CD14-positive monocyte (primary cell): ENCODE measurements around the gene SLC45A3. TPM values are rescaled to one million over a fixed set of nuclear protein-coding genes. Genes with fewer than 3 reads are reported as not detected.

Source experiments
- DNase-seq, 3 donors: peaks; one replicate each; pipeline ENCODE4 v3.0.0-alpha.2; 2011 to 2022
- H2AFZ ChIP-seq: 2 replicates; pipeline ENCODE4 v1.6.0; 2012; ENCODE audit warnings: mild to moderate bottlenecking, low read depth, low read length, inconsistent platforms; ENCODE audit not compliant: insufficient read depth, poor library complexity, severe bottlenecking
- H3K27ac ChIP-seq, 2 donors: 1 replicate in 1 of 2; 2 replicates in 1 of 2; pipeline ENCODE4 v1.5.1; 2012 to 2013; ENCODE audit warnings: low read length in 2 of 2, control low read depth in 1 of 2, inconsistent platforms in 1 of 2, low read depth in 1 of 2, mild to moderate bottlenecking in 1 of 2
- H3K27me3 ChIP-seq, 2 donors: one replicate each; pipeline versions ENCODE4 v1.6.0 to v1.6.1; 2011 to 2013; ENCODE audit warnings: low read length in 2 of 2; ENCODE audit not compliant: control insufficient read depth in 2 of 2, insufficient read depth in 2 of 2
- H3K36me3 ChIP-seq, 2 donors: replicated peaks in 1 of 2; 1 replicate in 1 of 2; 2 replicates in 1 of 2; pipeline versions ENCODE4 v1.5.1 to v1.6.1; 2012 to 2013; ENCODE audit warnings: low read length in 2 of 2, control low read depth in 1 of 2, inconsistent platforms in 1 of 2, mild to moderate bottlenecking in 1 of 2; ENCODE audit not compliant: insufficient read depth in 2 of 2, control insufficient read depth in 1 of 2
- H3K4me1 ChIP-seq, 2 donors: 1 replicate in 1 of 2; 2 replicates in 1 of 2; pipeline versions ENCODE4 v1.5.1 to v1.6.1; 2012 to 2013; ENCODE audit warnings: low read length in 2 of 2, control low read depth in 1 of 2, inconsistent platforms in 1 of 2, mild to moderate bottlenecking in 1 of 2, moderate library complexity in 1 of 2; ENCODE audit not compliant: insufficient read depth in 2 of 2, control insufficient read depth in 1 of 2
- H3K4me2 ChIP-seq: replicated peaks from 2 replicates; pipeline ENCODE3; 2012; ENCODE audit warnings: low read length, moderate library complexity, mild to moderate bottlenecking; ENCODE audit not compliant: poor library complexity, severe bottlenecking; ENCODE audit errors: extremely low read depth
- H3K4me3 ChIP-seq, 3 experiments: fragments of 200-600 bp in 1 of 3; sonication (generic) in 1 of 3; replicated peaks in 1 of 3; 1 replicate in 2 of 3; 2 replicates in 1 of 3; pipeline ENCODE4 v1.5.1; 2011 to 2013; ENCODE audit warnings: low read length in 3 of 3, mild to moderate bottlenecking in 3 of 3, control low read depth in 2 of 3, low read depth in 2 of 3, inconsistent platforms in 1 of 3, moderate library complexity in 1 of 3
- H3K79me2 ChIP-seq: 2 replicates; pipeline ENCODE4 v1.6.0; 2012; ENCODE audit warnings: mild to moderate bottlenecking, control low read depth, inconsistent platforms, low read length, moderate library complexity; ENCODE audit not compliant: insufficient read depth
- H3K9ac ChIP-seq: 2 replicates; pipeline ENCODE4 v1.6.0; 2017; ENCODE audit warnings: low read length, mild to moderate bottlenecking; ENCODE audit not compliant: insufficient read depth, poor library complexity, severe bottlenecking
- H3K9me3 ChIP-seq, 2 donors: replicated peaks in 1 of 2; 1 replicate in 1 of 2; 2 replicates in 1 of 2; pipeline versions ENCODE4 v1.5.1 to v1.6.1; 2012 to 2013; ENCODE audit warnings: low read length in 2 of 2, control low read depth in 1 of 2; ENCODE audit not compliant: control insufficient read depth in 1 of 2, insufficient read depth in 1 of 2
- H4K20me1 ChIP-seq: 2 replicates; pipeline ENCODE4 v1.6.0; 2012; ENCODE audit warnings: mild to moderate bottlenecking, low read length, control low read depth, moderate library complexity; ENCODE audit not compliant: insufficient read depth
- H3K27ac Mint-ChIP-seq, 7 donors: one replicate each; pipeline ENCODE4 v1.8.0; 2020; ENCODE audit warnings: mild to moderate bottlenecking in 7 of 7, mixed read lengths in 7 of 7, moderate library complexity in 6 of 7, inconsistent platforms in 2 of 7
- H3K27me3 Mint-ChIP-seq, 3 donors: one replicate each; pipeline ENCODE4 v1.8.0; 2021 to 2022; ENCODE audit warnings: low read depth in 3 of 3, mild to moderate bottlenecking in 3 of 3, mixed read lengths in 3 of 3, moderate library complexity in 3 of 3, inconsistent platforms in 1 of 3
- H3K36me3 Mint-ChIP-seq, 2 donors: one replicate each; pipeline ENCODE4 v1.8.0; 2020; ENCODE audit warnings: mixed read lengths in 2 of 2, inconsistent platforms in 1 of 2, mild to moderate bottlenecking in 1 of 2
- H3K4me1 Mint-ChIP-seq: one replicate; pipeline ENCODE4 v1.8.0; 2020; ENCODE audit warnings: mild to moderate bottlenecking, mixed read lengths
- H3K4me3 Mint-ChIP-seq, 2 donors: one replicate each; pipeline ENCODE4 v1.8.0; 2020; ENCODE audit warnings: mild to moderate bottlenecking in 2 of 2, mixed read lengths in 2 of 2, moderate library complexity in 1 of 2
- H3K9me3 Mint-ChIP-seq, 7 donors: one replicate each; pipeline ENCODE4 v1.8.0; 2020 to 2022; ENCODE audit warnings: mixed read lengths in 7 of 7, mild to moderate bottlenecking in 6 of 7, moderate library complexity in 6 of 7, inconsistent platforms in 2 of 7
- WGBS: methylation state at CpG from one replicate; pipeline ENCODE4 v1.1.5; 2013; ENCODE audit warnings: missing lambda C conversion rate; ENCODE audit not compliant: insufficient coverage; 5-methylcytosine and 5-hydroxymethylcytosine counted together
- intact Hi-C, 2 donors: fragments of 100-400 bp; cut with micrococcal nuclease; formaldehyde crosslinking; loops; one replicate each; pipeline versions ENCODE4 v1.15.0 to v1.15.1; 2023
- polyA plus RNA-seq, 3 donors: library from polyadenylated mRNA; depleted of rRNA in 1 of 3; unstranded in 2 of 3; stranded (reverse) in 1 of 3; fragments of 300-500 nt in 2 of 3; fragments of >200 nt in 1 of 3; fragmentation: Illumina TruSeq in 2 of 3; gene quantifications; 1 replicate in 2 of 3; 2 replicates in 1 of 3; pipeline ENCODE4 v1.2.3, GENCODE V29; 2012 to 2021
- TF ChIP-seq, protein P1 (sequence below): fragments of 200-600 bp; IDR thresholded peaks from one replicate; pipeline ENCODE4 v1.8.0; 2022; ENCODE audit warnings: antibody characterized with exemption, mild to moderate bottlenecking

SLC45A3 gene
- polyA plus RNA-seq, 3 donors: 0.11 to 0.61 TPM; not detected in 1

DNA sequence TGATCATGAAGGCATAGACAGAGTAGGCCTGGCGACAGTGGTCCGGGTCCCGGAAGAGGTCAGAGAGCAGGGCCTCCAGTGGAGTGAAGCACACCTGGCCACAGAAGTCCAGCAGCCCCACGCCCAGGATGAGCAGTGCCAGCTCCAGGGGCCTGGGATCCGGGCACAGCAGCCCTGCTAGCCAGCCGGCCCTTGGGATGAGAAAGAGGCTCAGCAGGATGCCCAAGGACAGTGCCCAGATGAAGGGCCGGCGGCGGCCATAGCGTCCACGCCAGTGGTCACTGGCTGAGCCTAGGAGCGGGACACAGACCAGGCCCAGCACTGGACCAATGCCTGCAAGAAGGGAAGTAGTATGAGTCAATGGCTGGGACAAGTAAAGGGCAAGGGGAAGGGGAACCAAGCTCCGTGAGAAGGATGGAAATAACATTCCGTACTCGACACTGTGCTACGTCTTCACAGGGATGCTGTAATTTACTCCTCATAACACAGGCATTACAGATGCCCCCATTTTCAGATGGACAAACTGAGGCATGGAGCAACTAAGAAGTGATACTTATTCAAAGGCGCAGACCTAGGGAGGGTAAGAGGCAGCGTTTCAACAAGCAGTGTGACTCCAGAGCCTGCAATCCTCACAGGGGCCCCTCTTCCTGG lies 16.9 kb downstream of the SLC45A3 start:
- Histone ChIP-seq H3K4me3 (no peak overlapping the region), H3K36me3 (no peaks in the 10 kb centered on the region), H3K4me1 (peaks cover 32 to 34% of the 10 kb centered on the region in 2 donors), H3K79me2 (no peaks in the 10 kb centered on the region), H4K20me1 (no peaks in the 10 kb centered on the region), H3K9me3 (no peaks in the 10 kb centered on the region), H3K9ac (no peak overlapping the region), H2AFZ (no peak overlapping the region), H3K4me2 (no peak overlapping the region), H3K27ac (no peak overlapping the region), H3K27me3 (no peaks in the 10 kb centered on the region)
- TF ChIP-seq, protein P1, sequence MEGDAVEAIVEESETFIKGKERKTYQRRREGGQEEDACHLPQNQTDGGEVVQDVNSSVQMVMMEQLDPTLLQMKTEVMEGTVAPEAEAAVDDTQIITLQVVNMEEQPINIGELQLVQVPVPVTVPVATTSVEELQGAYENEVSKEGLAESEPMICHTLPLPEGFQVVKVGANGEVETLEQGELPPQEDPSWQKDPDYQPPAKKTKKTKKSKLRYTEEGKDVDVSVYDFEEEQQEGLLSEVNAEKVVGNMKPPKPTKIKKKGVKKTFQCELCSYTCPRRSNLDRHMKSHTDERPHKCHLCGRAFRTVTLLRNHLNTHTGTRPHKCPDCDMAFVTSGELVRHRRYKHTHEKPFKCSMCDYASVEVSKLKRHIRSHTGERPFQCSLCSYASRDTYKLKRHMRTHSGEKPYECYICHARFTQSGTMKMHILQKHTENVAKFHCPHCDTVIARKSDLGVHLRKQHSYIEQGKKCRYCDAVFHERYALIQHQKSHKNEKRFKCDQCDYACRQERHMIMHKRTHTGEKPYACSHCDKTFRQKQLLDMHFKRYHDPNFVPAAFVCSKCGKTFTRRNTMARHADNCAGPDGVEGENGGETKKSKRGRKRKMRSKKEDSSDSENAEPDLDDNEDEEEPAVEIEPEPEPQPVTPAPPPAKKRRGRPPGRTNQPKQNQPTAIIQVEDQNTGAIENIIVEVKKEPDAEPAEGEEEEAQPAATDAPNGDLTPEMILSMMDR: no peak
- intact Hi-C loops: no loop called here
- WGBS: 84% methylated on average over 13 of the region's 18 CpGs
- Mint-ChIP-seq H3K36me3 (no peaks in the 10 kb centered on the region), H3K27ac (peak overlapping the region in 4 of 7 donors; percentile 22 to 62 (median 48)), H3K4me3 (no peak overlapping the region), H3K9me3 (no peaks in the 10 kb centered on the region), H3K27me3 (peaks cover 5 to 16% (median 7%) of the 10 kb centered on the region in 3 donors), H3K4me1 (peaks cover 35% of the 10 kb centered on the region)
- peak; percentile 66 to 85 (median 71) for DNase-seq

DNA sequence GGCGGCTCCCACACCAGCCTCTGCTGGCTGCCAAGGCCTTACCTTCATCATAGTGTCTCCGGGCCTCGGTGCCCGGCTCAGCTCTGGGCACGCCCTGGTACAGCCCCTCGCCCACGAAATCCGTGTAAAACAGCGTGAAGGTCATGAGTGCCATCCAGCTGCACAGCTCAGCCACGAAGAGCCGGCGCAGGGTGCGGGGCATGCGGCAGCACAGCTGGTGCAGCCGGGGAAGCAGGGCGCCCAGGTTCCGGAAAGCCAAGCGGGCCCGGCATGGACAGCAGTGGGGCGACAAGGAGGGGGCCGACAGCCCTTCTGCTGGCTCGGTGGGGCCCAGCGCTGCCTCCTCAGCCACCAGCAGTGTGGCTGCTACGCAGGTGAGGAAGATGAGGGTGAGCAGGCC lies 17.5 kb downstream of the SLC45A3 start:
- no peaks in the 10 kb centered on the region for H3K36me3 ChIP-seq
- H3K4me3 ChIP-seq: no peak overlapping the region
- Mint-ChIP-seq H3K36me3 (no peaks in the 10 kb centered on the region), H3K27me3 (peaks cover 5 to 11% (median 7%) of the 10 kb centered on the region in 3 donors), H3K9me3 (no peaks in the 10 kb centered on the region), H3K27ac (peak overlapping the region in 1 of 7 donors; percentile 53), H3K4me3 (no peak overlapping the region), H3K4me1 (peaks cover 30% of the 10 kb centered on the region)
- no peak overlapping the region for H3K27ac ChIP-seq
- peaks cover 27 to 28% of the 10 kb centered on the region in 2 donors for H3K4me1 ChIP-seq
- no peak overlapping the region for H3K9ac ChIP-seq
- intact Hi-C loops: no loop called here
- TF ChIP-seq, protein P1: no peak
- no peaks in the 10 kb centered on the region for H3K27me3 ChIP-seq
- 92% methylated on average over 21 of the region's 24 CpGs for WGBS
- no peaks in the 10 kb centered on the region for H3K79me2 ChIP-seq
- H2AFZ ChIP-seq: no peak overlapping the region
- H3K4me2 ChIP-seq: no peak overlapping the region
- DNase-seq: no peak
- no peaks in the 10 kb centered on the region for H4K20me1 ChIP-seq
- H3K9me3 ChIP-seq: no peaks in the 10 kb centered on the region
